Measurements from ENCODE around the gene SOX15.

GRCh38 chr17:7563115-7563869 is 26.6 kb downstream of the SOX15 start:
- TF ChIP-seq EZH2 (IDR thresholded peaks at IDR 0.05; ENCODE audit: borderline replicate concordance, insufficient read depth, low read length, poor library complexity, severe bottlenecking), result no peak
- TF ChIP-seq CTCF (IDR thresholded peaks at IDR 0.05; ENCODE audit: poor library complexity, severe bottlenecking), result no peak
- TF ChIP-seq EP300 (conservative IDR thresholded peaks at IDR 0.05; ENCODE audit: poor library complexity, severe bottlenecking), result no peak
- TF ChIP-seq POLR2AphosphoS5 (IDR thresholded peaks at IDR 0.05), result no peak
- no peak for TF ChIP-seq REST (IDR thresholded peaks at IDR 0.05; ENCODE audit: borderline replicate concordance)
- no peak for TF ChIP-seq MXI1 (conservative IDR thresholded peaks at IDR 0.05; ENCODE audit: poor library complexity, severe bottlenecking)
- TF ChIP-seq TAF1 (IDR thresholded peaks at IDR 0.05; ENCODE audit: low read depth), result no peak
